G401 (cell line): ENCODE data around the gene KDM4B. TPM values are rescaled to one million over a fixed set of nuclear protein-coding genes. Genes with fewer than 3 reads are reported as not detected.

Source experiments
- DNase-seq: peaks from one replicate; pipeline ENCODE4 v3.0.0-alpha.2; 2015; ENCODE audit warnings: low spot score
- in situ Hi-C: cut with HindIII; loops from 2 replicates; pipeline ENCODE4 v1.10.0; 2016; ENCODE audit warnings: low sequenced_read_pairs, mixed read lengths
- total RNA-seq: library from RNA; depleted of rRNA; stranded (reverse); fragments of >200 nt; shearing (Covaris generic); gene quantifications from 2 replicates; pipeline ENCODE4 v1.2.3, GENCODE V29; 2014

Gene KDM4B
- total RNA-seq, 1 experiment from 2014 or later: 19.3 TPM

DNA sequence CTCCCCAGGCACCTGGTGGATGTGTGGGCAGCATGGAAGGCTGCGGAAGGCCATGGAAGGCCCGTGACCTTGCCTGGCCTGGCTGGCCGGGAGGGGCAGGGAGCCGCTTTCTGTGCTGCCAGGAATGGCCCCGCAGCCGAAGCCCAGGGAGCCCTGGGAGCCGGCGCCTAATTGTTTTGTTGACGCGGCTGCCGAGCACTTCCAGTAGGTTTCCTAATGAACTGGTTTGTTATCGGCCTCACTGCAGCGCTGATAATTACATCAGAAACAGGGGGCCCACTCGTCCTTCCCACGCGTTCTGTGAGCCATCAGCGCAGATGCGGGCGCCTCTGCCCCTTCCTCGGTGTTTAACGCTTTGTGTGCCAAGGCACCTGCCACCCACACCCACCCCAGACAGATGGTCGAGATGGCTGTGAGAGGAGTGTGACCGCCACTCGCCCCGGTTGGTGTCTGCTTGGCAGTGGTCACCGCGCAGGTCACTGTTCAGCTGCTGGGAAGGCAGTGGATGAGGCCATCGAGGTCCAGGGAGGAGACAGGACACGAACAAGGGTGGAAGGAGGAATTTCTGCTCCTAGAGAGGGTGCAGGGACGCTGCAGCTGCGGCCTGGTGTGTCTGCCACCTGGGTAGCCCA, 124.5 kb downstream of the KDM4B start:
- in situ Hi-C loops: no loop called here
- peak; percentile 47 for DNase-seq

DNA sequence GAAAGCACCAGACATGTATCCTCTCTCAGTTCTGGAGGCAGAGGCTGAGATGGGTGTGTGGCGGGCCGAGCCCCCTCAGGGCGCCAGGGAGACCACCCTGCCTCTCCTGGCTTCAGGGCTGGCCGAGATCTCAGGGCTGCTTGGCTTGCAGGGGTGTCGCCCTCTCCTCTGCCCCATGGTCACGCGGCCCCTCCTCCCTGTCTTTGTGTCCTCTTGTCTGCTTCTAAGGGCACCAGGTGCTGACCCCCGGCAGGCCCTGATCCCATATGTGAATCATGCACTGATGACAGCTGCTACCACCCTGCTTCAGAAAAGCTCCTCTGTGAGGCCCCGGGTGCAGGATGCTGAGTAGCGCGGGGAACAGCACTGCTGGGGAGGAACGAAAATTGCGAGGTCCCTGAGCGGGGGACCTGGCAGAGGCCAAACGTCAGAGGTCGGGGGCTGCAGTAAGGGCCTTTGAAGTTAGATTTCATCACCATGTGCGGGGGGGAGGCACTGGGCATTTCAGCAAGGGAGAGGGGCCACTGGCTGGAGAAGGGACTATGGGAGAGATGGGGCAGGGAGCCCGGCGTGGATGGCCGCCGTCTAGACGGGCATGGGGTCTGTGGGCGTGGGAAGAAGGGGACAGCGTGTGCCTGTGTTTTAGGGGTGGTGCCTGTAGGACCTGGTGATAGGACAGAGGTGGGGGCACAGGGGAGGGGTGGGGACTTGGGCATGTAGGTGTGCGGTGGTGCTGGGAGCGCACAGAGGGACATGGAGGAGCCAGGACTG, 125.2 kb downstream of the KDM4B start:
- DNase-seq: no peak
- in situ Hi-C loops: no loop called here

DNA sequence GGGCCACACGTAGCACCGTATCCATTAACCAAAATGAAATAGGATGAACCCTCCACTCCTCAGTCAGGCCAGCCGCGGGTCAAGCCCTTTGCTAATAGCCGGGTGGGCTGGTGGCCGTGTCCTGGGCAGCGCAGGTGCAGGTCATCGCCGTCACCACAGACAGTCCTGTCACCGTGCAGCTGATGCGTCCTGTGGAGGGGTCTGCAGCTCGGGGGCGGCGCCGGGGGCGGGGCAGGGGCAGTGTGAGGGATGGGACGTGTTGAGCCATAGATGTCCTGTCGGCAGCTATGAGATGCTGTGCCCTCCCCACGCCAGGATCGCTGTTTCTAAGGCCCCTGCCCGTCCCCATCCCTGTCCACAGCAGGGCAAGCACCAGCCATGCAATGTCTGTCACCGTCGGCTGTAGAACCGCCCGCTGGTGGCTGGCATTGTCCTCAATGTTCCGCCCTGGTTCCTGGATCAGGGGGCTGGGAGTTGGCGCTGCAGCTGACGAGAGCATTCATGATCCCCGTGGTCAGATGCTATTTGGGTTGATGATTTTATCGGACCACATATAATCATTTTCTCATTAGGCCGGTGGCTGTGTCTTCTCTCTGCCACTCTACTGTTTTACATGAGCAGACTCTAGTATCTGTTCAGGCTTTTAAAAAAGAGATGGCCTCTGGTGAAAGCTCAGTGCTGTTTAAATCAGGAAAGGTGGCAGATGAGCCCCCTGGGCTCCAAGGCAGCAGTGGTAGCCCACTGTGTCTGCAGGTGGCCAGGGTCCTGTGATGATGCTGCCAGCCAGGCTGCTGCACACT, 126.1 kb downstream of the KDM4B start:
- in situ Hi-C loops: no loop called here
- DNase-seq: no peak

DNA sequence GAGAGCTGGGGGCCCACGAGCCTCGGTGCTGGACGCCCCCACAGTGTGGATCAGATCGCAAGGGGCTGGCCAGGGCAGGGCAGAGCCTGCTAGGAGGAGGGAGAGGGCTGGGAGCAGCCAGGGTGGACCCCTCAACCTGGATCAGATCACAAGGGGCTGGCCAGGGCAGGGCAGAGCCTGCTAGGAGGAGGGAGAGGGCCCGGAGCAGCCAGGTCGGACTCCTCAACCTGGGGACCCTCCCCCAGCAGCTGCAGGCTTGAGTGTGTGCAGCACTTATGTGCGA, 126.6 kb downstream of the KDM4B start:
- no peak for DNase-seq
- in situ Hi-C loops: no loop called here

DNA sequence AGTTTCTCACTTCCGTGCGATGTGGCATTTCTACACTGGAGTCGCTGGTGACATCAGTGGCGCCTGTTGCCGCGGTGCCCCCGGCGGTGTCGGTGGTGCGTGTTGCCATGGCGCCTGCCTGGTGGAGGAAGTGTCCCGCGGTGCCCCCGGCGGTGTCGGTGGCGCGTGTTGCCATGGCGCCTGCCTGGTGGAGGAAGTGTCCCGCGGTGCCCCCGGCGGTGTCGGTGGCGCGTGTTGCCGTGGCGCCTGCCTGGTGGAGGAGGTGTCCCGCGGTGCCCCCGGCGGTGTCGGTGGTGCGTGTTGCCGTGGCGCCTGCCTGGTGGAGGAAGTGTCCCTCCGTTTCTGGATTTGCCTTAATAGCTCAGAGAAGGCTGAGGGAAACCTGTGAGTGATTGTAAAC, 127.6 kb downstream of the KDM4B start:
- in situ Hi-C loops: no loop called here
- DNase-seq: no peak

DNA sequence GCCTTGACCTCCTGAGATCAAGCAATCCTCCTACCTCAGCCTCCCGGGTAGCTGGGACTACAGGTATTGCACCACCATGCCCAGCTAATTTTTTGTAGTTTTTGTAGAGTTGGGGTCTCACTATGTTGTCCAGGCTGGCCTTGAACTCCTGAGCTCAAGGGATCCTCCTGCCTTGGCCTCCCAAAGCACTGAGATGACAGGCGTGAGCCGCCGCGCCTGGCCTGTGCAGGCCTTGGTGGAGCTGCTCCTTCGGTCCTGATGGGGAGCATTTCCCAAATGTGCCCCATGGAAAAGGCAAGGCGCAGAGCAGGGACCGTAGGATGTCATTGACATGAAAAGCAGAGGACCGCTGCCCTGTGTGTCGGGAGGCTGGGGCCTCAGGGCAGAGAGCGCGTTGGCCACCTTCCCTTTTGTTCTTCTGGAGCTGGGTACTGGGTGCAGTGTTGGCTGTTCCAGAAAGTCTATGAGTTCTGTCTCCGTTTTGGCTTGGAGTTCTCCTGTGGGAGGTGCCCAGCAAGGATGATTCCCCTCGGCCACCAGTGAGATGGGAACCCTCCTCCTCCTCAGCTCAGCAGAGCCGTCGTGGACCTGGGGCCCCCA, 128.5 kb downstream of the KDM4B start:
- in situ Hi-C loops: no loop called here
- DNase-seq: no peak

DNA sequence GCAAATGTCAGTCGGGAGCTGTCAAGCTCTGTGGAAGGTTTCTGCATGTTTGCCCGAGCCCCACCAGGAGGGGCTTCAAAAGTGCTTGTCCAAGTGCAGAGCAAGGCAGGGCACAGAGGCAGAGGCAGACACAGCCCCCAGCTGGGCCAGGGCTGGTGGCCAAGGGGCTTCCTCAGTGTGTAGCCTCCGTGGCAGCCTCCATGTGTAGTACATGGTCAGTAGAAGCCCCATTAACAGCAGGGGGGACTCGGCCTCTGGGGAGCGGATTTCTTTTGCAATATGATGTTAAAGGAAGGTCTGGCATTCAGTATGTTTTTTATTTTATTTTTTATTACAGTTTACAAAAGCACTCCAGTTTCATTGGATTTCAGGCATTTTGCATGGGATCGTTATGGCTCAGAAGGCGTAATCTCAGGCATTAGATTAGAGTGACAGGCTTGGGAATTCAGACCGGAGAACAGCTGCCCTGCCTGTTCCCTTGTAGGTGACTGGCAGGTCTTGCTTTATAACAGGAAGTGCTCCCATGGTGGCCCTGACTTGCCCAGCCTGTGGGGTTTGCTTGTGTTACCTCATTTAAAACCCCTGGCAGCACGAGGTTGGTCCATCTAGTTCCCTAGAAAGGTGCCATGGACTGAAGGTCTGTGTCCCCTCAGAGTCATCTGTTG, 129.2 kb downstream of the KDM4B start:
- DNase-seq: no peak
- in situ Hi-C loops: no loop called here

DNA sequence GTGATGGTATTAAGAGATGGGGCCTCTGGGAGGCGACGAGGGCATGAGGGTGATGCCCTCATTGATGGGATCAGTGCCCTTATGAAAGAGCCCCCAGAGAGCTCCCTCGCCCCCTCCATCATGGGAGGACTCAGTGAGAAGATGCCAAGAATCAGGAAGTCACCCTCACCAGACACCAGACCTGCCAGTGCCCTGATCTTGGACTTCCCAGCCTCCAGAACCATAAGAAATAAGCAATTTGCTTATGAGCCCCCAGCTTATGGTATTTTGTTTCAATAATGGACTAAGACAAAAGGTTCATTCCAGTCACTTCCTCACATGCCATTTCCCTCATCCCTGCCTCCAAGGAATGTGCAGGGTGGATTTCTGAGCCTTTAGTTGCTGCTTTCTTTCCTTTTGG, 129.7 kb downstream of the KDM4B start:
- in situ Hi-C loops: no loop called here
- no peak for DNase-seq

DNA sequence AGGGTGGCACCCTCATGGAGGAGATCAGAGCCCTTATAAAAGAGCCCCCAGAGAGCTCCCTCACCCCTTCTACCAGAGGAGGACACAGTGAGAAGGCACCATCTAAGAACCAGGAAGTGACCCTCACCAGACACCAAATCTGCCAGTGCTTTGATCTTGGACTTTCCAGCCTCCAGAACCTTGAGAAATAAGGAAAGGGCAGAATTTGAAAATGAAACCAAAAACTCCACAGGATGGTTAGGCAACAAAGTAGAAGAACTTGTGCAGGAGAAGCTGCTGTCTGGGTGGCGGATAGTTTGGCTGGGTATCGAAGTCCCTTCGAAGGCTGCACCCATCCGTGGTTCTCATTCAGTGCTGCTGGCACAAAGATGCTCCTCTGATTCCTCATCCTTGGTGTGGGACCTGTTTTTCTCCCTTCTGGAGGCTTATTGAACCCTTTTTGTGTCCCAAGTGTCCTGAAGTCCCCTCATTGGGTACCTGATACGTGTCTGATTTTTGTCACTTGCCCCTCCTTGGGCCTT, 130.8 kb downstream of the KDM4B start:
- in situ Hi-C loops: no loop called here
- no peak for DNase-seq

DNA sequence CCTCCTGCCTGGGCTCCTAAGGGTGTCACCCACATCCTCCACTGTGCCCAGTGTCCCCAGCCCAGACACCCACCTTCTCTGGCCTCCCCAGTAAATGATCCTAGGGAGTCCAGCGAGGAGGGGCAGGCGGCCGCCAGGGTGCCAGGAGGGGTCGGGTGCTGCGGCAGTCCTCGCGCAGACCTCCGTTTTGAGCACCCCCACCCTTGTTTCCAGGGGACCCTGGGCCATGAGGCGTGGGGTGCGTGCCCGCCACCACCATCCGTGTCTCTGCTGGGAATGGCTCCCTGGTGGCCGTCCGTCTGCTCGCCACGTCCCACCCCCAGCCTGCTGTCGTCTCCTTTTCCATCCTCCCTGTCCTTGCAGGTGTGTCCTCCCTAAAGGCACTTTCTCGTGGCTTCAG, 133.0 kb downstream of the KDM4B start:
- in situ Hi-C loops: no loop called here

DNA sequence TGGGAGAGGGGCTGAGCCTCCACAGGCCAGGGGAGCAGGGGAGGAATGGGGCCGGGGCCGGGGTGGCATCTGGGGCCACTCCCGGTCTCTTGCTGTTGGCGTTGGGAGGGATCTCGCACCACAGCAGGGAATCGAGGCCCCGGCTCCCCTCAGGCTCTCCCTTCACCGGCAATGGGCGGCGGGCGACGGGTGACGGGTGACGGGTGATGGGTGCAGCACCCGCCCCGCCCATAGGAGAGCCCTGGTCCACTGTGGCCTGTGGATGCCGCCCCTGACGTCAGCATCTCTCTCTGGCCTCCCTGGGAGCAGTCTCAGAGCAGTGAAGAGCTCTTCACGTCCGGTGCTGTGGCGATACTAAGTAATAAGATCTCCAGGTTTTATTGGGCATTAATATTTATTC, 133.6 kb downstream of the KDM4B start:
- in situ Hi-C loops: no loop called here

More for the DNA sequence above, 133.0 kb downstream of the KDM4B start:
- no peak for DNase-seq

DNA sequence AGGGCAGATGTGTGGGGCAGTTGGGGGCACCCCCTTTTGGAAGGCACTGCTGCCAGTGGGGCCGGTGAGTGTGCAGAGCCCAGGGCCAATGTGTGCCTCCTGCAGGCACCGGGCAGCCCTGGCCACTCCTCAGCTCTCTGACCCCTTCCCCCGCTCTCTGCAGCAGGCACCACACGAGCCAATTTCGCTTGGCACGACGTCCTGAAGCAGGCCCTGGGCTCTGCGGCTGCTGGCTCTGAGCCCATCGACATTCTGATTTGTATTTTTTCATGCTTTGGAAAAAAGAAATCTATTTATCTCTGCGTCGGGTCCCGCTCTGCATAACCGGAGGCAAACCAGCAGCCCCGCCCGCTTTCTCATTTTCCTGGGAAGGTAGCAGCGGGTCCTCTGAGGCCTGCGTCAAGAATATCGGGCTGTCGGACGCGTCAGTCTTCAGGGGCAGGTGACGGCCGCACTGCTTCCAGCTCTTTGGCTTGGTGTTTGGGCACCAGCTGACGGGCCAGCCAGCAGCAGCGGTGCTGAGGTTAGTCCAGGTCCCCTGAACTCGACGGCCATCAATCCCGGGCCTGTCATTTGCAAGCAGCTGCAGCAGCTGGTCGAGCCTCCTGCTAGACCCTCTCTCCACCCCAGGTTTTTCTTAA, 134.3 kb downstream of the KDM4B start:
- DNase-seq: peak; percentile 83
- in situ Hi-C loops: no loop called here

More for the DNA sequence above, 133.6 kb downstream of the KDM4B start:
- DNase-seq: no peak

DNA sequence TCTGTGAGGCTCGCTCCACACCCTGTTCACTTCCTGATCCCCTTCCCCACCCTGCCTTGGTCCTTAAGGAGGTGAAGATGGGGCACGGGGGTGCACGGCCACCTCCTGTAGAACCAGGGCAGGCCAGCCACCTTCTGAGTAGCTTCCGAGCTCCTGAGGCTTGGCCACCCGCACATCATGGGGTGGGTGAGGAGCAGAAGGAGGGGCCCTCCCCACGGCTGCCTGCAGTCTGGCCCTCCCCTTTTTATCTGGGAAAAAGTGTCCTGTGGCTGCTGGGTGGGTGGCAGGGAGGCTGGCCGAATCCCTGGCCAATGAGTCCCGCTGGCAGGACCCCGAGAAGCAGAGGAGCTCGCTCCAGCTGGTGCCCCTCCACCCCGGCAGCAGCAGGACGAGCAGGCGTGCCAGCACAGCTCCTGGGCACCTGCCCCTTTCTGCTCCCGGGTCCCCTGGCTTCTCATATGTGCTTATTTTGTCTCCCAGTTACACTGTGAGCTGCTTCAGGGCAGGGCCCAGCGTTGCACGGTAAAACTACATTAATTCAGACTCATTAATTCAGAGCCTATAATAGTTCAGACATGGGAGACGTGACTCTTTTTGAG, 135.0 kb downstream of the KDM4B start:
- in situ Hi-C loops: no loop called here
- DNase-seq: no peak

DNA sequence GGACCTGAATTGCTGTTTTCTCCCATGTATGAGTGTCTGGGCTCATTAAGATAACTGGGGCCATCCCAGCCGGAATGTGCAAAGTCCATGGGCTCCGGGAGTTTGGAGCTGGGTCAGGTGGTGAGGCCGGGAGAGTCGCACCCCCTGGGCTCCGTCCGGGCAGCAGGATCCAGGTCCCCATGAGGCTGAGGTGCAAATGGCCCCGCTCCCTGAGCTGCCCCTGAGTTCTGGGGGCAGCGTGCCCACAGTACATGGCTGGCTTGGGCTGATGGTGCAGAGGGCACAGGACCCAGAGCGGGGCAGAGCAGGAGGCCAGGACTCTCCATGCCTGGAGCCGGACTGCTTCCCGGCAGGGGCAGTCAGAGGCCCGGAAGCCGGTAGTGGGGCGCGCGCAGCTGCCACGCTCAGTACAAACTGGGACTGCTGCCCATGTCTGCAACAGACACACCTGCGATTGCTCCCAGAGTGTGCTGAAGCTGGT, 136.0 kb downstream of the KDM4B start:
- DNase-seq: peak; percentile 71

DNA sequence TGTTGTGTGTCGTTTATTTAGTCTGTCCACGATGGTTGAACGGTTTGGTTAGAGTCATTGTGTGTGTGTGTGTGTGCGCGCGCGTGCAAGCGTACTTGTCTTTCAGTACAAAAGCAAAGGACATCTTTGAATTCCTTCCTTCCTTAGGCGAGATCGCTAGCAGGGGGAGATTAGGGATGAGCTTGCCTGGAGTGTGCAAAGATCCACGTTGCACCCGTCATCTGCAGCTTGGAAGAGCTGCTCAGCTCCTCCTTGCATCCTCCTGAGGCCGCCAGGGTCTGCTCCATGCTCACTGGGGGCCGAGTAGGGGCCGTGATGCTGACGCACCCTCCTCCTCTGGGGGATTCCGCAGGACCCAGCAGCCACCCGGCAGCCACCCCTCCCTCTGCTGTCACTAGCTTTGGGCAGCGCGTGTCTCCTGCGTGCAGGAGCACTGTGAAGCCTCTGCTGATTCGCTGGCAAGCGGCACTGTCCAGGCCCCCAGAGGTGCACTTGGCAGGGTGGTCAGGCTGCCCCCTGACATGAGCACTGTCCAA, 137.3 kb downstream of the KDM4B start:
- in situ Hi-C loops: no loop called here
- DNase-seq: no peak

More for the DNA sequence above, 136.0 kb downstream of the KDM4B start:
- in situ Hi-C loops: no loop called here

DNA sequence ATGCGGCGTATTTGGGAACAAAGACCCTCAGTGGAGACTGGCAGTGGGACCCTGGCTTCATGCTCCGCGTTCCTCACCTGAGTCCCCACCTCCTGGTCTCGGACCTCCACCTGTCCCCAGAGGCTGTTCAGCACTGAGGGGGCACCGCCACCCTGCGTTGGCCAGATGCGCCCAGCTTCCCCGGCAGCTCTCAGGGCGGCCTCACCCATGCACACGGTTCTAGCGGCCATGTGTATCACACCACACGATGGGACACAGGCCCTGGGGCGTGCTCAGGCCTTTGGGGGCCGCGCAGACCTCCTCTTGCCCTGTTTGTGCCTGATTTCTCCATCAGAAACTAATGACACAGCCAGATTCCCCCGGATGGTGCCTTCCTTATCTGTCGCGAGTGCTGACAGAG, 138.1 kb downstream of the KDM4B start:
- in situ Hi-C loops: no loop called here

DNA sequence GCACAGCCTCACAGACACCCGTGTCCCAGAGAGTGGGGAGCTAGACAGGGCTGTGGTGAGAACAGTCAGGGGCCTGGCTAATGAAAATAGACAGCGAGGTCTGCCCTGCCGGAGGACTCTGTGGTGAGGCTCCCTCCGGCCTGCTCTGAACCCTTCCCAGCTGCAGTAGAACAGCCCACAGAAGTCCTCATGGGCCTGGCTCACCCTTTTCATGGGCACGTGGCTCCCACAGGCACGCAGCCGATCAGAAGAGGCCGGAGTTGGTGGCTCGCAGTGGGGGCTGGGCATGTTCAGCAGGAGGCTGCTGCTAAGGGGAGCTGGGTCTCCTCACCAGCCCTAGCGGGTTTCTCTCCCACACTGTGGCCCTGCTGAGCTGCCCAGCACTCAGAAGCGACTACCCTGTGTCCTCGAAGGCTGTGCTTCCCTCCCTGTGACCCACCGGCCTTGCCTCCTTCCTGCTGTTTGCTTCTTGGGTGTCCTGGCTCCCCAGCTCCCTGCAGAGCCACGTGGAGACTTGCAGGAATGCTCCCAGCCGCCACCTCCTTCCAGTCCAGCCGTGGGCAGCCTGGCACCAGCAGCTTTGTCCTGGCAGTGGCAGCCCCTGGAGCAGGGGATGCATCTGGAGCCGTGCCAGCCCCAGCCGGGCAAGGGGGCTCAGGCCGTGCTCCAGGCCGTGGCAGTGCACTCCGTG, 138.7 kb downstream of the KDM4B start:
- no peak for DNase-seq
- in situ Hi-C loops: no loop called here

More for the DNA sequence above, 138.1 kb downstream of the KDM4B start:
- no peak for DNase-seq
